WTC11 (cell line): ENCODE data around the gene SKIL. TPM values are rescaled to one million over a fixed set of nuclear protein-coding genes. Genes with fewer than 3 reads are reported as not detected.
"Not testable (repeated sequence)": the region's sequence is repeated elsewhere in the genome, so short reads cannot be mapped to it uniquely, and the experiment has no call there.

Experiments used
- ATAC-seq: fragments of 200-7000 bp; cut with Tn5 transposase; 2 replicates; pipeline ENCODE4 v1.10.0; 2021; ENCODE audit warnings: mild to moderate bottlenecking, moderate library complexity
- CTCF ChIA-PET: fragments of 300-600 bp; sonication (Branson Sonifier 250); formaldehyde crosslinking; loops from one replicate; lab custom pipeline; 2021; ENCODE audit warnings: antibody characterized with exemption; lab: Charles Lee
- POLR2A ChIA-PET: fragments of 350-600 bp; sonication (Branson Sonifier 250); formaldehyde crosslinking; loops from one replicate; lab custom pipeline; 2021; ENCODE audit warnings: antibody characterized with exemption; lab: Charles Lee
- DNase-seq: peaks from one replicate; pipeline ENCODE4 v3.0.0; 2021; ENCODE audit warnings: low spot score
- H3K27ac Mint-ChIP-seq: 2 replicates; pipeline ENCODE4 v1.8.0; 2021; ENCODE audit warnings: mixed read lengths
- H3K27me3 Mint-ChIP-seq: 2 replicates; pipeline ENCODE4 v1.8.0; 2021; ENCODE audit warnings: low read depth, mild to moderate bottlenecking, moderate library complexity, mixed read lengths
- H3K36me3 Mint-ChIP-seq: 2 replicates; pipeline ENCODE4 v1.8.0; 2021; ENCODE audit warnings: mixed read lengths
- H3K4me1 Mint-ChIP-seq: 2 replicates; pipeline ENCODE4 v1.8.0; 2022; ENCODE audit warnings: mixed read lengths
- H3K4me3 Mint-ChIP-seq: 2 replicates; pipeline ENCODE4 v1.8.0; 2021; ENCODE audit warnings: mild to moderate bottlenecking, moderate library complexity, mixed read lengths
- H3K9me3 Mint-ChIP-seq: 2 replicates; pipeline ENCODE4 v1.8.0; 2021; ENCODE audit warnings: mixed read lengths
- ATF1 ChIP-seq: sonication (generic); formaldehyde crosslinking; IDR thresholded peaks from 2 replicates; pipeline ENCODE4 v1.8.1; 2023; ENCODE audit warnings: mild to moderate bottlenecking, moderate library complexity, missing genetic modification reagents
- JAZF1 ChIP-seq: fragments of 250-450 bp; sonication (Bioruptor Pico); IDR thresholded peaks from 2 replicates; pipeline ENCODE4 v1.9.0; 2021; ENCODE audit warnings: moderate library complexity, mild to moderate bottlenecking, inconsistent platforms
- JUN ChIP-seq: sonication (generic); formaldehyde crosslinking; IDR thresholded peaks from 2 replicates; pipeline ENCODE4 v1.8.0; 2023; ENCODE audit warnings: mild to moderate bottlenecking, missing genetic modification reagents
- NFE2L1 ChIP-seq: sonication (generic); formaldehyde crosslinking; IDR thresholded peaks from 2 replicates; pipeline ENCODE4 v1.8.1; 2023; ENCODE audit warnings: missing genetic modification reagents
- NFYB ChIP-seq: sonication (generic); formaldehyde crosslinking; conservative IDR thresholded peaks from 2 replicates; pipeline ENCODE4 v1.8.0; 2022; ENCODE audit warnings: low read depth, missing genetic modification reagents
- NR2C2 ChIP-seq: sonication (generic); formaldehyde crosslinking; IDR thresholded peaks from 2 replicates; pipeline ENCODE4 v1.8.0; 2022; ENCODE audit warnings: mild to moderate bottlenecking, missing genetic modification reagents
- NR3C1 ChIP-seq: sonication (generic); formaldehyde crosslinking; conservative IDR thresholded peaks from 2 replicates; pipeline ENCODE4 v1.8.1; 2023; ENCODE audit warnings: low read depth, mild to moderate bottlenecking, missing genetic modification reagents
- PRRX2 ChIP-seq: fragments of 250-450 bp; sonication (Bioruptor Pico); IDR thresholded peaks from 2 replicates; pipeline ENCODE4 v1.8.0; 2021; ENCODE audit warnings: mild to moderate bottlenecking
- SMAD3 ChIP-seq: sonication (generic); formaldehyde crosslinking; IDR thresholded peaks from 2 replicates; pipeline ENCODE4 v1.8.0; 2022; ENCODE audit warnings: missing genetic modification reagents, mild to moderate bottlenecking, borderline replicate concordance
- TEAD4 ChIP-seq: sonication (generic); formaldehyde crosslinking; IDR thresholded peaks from 2 replicates; pipeline ENCODE4 v1.8.0; 2022; ENCODE audit warnings: mild to moderate bottlenecking, missing genetic modification reagents
- ZNF263 ChIP-seq: sonication (generic); formaldehyde crosslinking; IDR thresholded peaks from 2 replicates; pipeline ENCODE4 v1.8.1; 2022; ENCODE audit warnings: low read depth, mild to moderate bottlenecking, moderate library complexity, missing genetic modification reagents
- ZNF317 ChIP-seq: sonication (generic); formaldehyde crosslinking; IDR thresholded peaks from 2 replicates; pipeline ENCODE4 v1.8.1; 2023; ENCODE audit warnings: low read depth, mild to moderate bottlenecking, moderate library complexity, missing genetic modification reagents, borderline replicate concordance
- ZNF396 ChIP-seq: fragments of 250-450 bp; sonication (Bioruptor Pico); IDR thresholded peaks from 2 replicates; pipeline ENCODE4 v1.8.0; 2021; ENCODE audit warnings: mild to moderate bottlenecking, moderate library complexity, borderline replicate concordance
- ZNF423 ChIP-seq: fragments of 250-450 bp; sonication (Bioruptor Pico); IDR thresholded peaks from 2 replicates; pipeline ENCODE4 v2.1.2; 2022; ENCODE audit warnings: mild to moderate bottlenecking, moderate library complexity
- total RNA-seq: library from RNA; stranded (reverse); gene quantifications from 3 replicates; pipeline ENCODE4 v1.2.3, GENCODE V29; 2021
- TF ChIP-seq, protein P1 (sequence below): fragments of 200-600 bp; IDR thresholded peaks from 2 replicates; pipeline ENCODE4 v1.8.0; 2022; ENCODE audit warnings: antibody characterized with exemption
- TF ChIP-seq, protein P2 (sequence below): fragments of 250-450 bp; sonication (Bioruptor Pico); IDR thresholded peaks from 2 replicates; pipeline ENCODE4 v1.9.0; 2021; ENCODE audit warnings: moderate library complexity, mild to moderate bottlenecking, inconsistent platforms, borderline replicate concordance
- TF ChIP-seq, protein P3 (sequence below): sonication (generic); formaldehyde crosslinking; IDR thresholded peaks from 2 replicates; pipeline ENCODE4 v1.8.0; 2023; ENCODE audit warnings: missing genetic modification reagents
- TF ChIP-seq, protein P4 (sequence below): sonication (generic); formaldehyde crosslinking; IDR thresholded peaks from 2 replicates; pipeline ENCODE4 v1.8.1; 2022; ENCODE audit warnings: low read depth, missing genetic modification reagents, borderline replicate concordance

SKIL gene
- total RNA-seq, 1 experiment from 2014 or later: 181 TPM

DNA sequence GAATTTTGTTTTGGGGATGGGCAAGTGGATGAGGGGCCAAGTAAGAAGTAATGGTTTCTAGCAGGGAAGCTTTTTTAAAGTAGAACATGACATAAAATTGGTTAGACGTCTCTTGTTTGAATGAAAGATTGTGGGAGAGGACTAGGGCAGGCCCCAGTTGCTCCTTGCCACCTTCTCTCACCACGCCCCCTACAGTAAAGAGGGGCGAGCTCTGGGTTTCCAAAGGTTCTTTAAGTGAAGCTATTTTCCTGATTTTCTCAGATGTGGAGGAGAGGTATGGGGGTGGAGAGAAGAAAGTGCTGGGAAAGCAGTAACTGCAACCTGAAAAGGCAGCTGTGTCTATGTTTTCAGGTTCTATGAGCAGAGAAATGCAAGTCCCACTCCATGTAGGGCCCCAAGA lies 32.6 kb upstream of the SKIL start (continued):
- TF ChIP-seq, protein P1, sequence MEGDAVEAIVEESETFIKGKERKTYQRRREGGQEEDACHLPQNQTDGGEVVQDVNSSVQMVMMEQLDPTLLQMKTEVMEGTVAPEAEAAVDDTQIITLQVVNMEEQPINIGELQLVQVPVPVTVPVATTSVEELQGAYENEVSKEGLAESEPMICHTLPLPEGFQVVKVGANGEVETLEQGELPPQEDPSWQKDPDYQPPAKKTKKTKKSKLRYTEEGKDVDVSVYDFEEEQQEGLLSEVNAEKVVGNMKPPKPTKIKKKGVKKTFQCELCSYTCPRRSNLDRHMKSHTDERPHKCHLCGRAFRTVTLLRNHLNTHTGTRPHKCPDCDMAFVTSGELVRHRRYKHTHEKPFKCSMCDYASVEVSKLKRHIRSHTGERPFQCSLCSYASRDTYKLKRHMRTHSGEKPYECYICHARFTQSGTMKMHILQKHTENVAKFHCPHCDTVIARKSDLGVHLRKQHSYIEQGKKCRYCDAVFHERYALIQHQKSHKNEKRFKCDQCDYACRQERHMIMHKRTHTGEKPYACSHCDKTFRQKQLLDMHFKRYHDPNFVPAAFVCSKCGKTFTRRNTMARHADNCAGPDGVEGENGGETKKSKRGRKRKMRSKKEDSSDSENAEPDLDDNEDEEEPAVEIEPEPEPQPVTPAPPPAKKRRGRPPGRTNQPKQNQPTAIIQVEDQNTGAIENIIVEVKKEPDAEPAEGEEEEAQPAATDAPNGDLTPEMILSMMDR: no peak
- no peak for TF ChIP-seq NFE2L1 (CRISPR knock-in tag)
- TF ChIP-seq SMAD3 (CRISPR knock-in tag): no peak
- TF ChIP-seq, protein P2, sequence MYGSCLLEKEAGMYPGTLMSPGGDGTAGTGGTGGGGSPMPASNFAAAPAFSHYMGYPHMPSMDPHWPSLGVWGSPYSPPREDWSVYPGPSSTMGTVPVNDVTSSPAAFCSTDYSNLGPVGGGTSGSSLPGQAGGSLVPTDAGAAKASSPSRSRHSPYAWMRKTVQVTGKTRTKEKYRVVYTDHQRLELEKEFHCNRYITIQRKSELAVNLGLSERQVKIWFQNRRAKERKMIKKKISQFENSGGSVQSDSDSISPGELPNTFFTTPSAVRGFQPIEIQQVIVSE (CRISPR knock-in tag): no peak

DNA sequence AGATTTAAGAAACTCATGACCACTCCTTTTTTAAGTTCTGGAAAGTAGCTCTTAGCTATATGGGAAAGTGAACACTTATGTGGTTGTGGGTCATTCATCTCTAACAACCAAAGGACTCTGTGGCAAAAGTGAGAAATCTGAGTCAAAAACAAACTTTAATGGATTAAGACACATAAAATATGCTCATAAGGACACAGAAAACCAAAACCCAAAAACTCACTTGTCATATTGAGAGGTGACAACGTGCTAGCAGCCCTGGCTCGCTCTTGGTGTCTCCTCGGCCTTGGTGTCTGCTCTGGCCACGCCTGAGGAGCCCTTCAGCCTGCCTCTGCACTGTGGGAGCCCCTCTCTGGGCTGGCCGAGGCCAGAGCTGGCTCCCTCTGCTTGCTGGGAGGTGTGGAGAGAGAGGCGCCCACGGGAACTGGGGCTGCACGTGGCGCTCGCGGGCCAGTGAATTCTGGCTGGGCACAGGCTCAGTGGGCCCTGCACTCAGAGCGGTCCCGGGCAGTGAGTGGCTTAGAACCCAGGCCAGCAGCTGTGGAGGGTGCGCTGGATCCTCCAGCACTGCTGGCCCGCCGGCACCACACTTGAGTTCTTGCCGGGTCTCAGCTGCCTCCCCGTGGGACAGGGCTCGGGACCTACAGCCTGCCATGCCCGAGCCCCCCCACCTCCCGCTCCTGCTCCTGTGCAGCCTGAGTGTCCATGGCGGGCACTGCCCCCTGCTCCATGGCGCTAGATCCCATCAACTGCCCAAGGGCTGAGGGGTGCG lies 30.3 kb upstream of the SKIL start:
- Mint-ChIP-seq H3K9me3 (peaks cover 36% of the 10 kb centered on the region), H3K4me1 (peaks cover 25% of the 10 kb centered on the region), H3K36me3 (peaks cover 38% of the 10 kb centered on the region), H3K27ac (no peak overlapping the region), H3K27me3 (peaks cover 8% of the 10 kb centered on the region), H3K4me3 (no peak overlapping the region)
- ATAC-seq (no peak), DNase-seq (no peak)
- CTCF ChIA-PET: no interaction called here
- TF ChIP-seq ZNF396: no peak
- no peak for TF ChIP-seq NR2C2
- POLR2A ChIA-PET: no interaction called here

DNA sequence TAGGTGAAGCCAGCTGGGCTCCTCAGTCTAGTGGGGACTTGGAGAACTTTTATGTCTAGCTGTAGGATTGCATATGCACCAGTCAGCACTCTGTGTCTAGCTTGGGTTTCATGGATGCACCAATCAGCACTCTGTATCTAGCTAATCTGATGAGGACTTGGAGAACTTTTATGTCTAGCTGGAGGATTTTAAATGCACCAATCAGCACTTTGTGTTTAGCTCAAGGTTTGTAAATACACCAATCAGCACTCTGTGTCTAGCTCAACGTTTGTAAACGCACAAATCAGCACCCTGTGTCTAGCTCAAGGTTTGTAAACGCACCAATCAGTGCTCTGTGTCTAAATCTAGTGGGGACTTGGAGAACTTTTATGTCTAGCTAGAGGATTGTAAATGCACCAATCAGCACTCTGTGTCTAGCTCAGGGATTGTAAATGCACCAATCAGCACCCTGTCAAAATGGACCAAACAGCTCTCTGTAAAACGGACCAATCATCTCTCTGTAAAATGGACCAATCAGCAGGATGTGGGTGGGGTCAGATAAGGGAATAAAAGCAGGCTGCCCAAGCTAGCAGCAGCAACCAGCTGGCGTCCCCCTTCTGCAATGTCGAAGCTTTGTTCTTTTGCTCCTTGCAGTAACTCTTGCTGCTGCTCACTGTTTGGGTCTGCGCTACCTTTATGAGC lies 29.5 kb upstream of the SKIL start:
- CTCF ChIA-PET, H3K4me3 Mint-ChIP-seq, H3K27me3 Mint-ChIP-seq: not testable (repeated sequence)
- peaks cover 36% of the 10 kb centered on the region for H3K9me3 Mint-ChIP-seq
- H3K4me1 Mint-ChIP-seq: peaks cover 17% of the 10 kb centered on the region
- peak; percentile 12; the same call in 1 of the 2 replicates for TF ChIP-seq NFYB (CRISPR knock-in tag)
- TF ChIP-seq, all 79 proteins: peak for 1; not testable (repeated sequence) for 78
- peaks cover 38% of the 10 kb centered on the region for H3K36me3 Mint-ChIP-seq
- ATAC-seq, POLR2A ChIA-PET, H3K27ac Mint-ChIP-seq, DNase-seq: not testable (repeated sequence)

DNA sequence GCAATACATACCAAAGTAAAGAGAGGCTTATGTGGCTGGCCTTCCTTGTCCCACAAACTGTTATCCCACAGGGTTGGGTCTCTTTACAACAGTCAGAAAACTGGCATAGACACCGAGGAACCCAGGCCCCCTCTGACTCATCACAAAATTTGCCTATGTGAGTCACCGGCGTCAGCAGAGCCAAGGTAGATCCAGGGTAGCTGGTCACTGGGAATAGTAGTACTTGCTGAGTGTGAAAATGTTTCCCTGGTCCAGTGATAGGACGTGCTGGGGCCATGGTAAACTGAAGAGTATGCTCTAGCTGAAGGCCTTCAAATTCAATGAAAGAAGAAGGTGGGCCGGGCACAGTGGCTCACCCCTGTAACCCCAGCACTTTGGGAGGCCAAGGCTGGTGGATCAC lies 27.1 kb upstream of the SKIL start:
- Mint-ChIP-seq H3K4me1 (0 out of 2 replicates have a peak, but pooled peaks cover under 1% of the 10 kb centered on the region), H3K4me3 (no peak overlapping the region), H3K9me3 (peaks cover 32% of the 10 kb centered on the region), H3K27me3 (peaks cover 8% of the 10 kb centered on the region), H3K36me3 (peaks cover 33% of the 10 kb centered on the region), H3K27ac (no peak overlapping the region)
- no peak for TF ChIP-seq TEAD4
- no peak for TF ChIP-seq ZNF263 (CRISPR knock-in tag)
- TF ChIP-seq NFYB (CRISPR knock-in tag): no peak
- TF ChIP-seq NR3C1 (CRISPR knock-in tag): no peak
- TF ChIP-seq ZNF317 (CRISPR knock-in tag): no peak
- no peak for TF ChIP-seq JUN (CRISPR knock-in tag)
- no peak for TF ChIP-seq ATF1 (CRISPR knock-in tag)
- TF ChIP-seq, protein P3, sequence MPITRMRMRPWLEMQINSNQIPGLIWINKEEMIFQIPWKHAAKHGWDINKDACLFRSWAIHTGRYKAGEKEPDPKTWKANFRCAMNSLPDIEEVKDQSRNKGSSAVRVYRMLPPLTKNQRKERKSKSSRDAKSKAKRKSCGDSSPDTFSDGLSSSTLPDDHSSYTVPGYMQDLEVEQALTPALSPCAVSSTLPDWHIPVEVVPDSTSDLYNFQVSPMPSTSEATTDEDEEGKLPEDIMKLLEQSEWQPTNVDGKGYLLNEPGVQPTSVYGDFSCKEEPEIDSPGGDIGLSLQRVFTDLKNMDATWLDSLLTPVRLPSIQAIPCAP (CRISPR knock-in tag): no peak
- TF ChIP-seq PRRX2 (CRISPR knock-in tag): no peak
- TF ChIP-seq ZNF423 (CRISPR knock-in tag): no peak
- no peak for TF ChIP-seq JAZF1 (CRISPR knock-in tag)
- TF ChIP-seq, protein P4, sequence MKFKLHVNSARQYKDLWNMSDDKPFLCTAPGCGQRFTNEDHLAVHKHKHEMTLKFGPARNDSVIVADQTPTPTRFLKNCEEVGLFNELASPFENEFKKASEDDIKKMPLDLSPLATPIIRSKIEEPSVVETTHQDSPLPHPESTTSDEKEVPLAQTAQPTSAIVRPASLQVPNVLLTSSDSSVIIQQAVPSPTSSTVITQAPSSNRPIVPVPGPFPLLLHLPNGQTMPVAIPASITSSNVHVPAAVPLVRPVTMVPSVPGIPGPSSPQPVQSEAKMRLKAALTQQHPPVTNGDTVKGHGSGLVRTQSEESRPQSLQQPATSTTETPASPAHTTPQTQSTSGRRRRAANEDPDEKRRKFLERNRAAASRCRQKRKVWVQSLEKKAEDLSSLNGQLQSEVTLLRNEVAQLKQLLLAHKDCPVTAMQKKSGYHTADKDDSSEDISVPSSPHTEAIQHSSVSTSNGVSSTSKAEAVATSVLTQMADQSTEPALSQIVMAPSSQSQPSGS (CRISPR knock-in tag): no peak
- POLR2A ChIA-PET: no interaction called here
- CTCF ChIA-PET: no interaction called here
- DNase-seq (no peak), ATAC-seq (no peak)
